CD4-positive, alpha-beta T cell treated with Interleukin-17A for 4 hours (primary cell): Measurements from ENCODE around the gene SLC43A2.
"Not testable (repeated sequence)": the region's sequence is repeated elsewhere in the genome, so short reads cannot be mapped to it uniquely, and the experiment has no call there.

Source experiments
- DNase-seq: peaks from one replicate; pipeline ENCODE4 v3.0.0-alpha.2; 2020; ENCODE audit warnings: mixed read lengths

Gene SLC43A2

DNA sequence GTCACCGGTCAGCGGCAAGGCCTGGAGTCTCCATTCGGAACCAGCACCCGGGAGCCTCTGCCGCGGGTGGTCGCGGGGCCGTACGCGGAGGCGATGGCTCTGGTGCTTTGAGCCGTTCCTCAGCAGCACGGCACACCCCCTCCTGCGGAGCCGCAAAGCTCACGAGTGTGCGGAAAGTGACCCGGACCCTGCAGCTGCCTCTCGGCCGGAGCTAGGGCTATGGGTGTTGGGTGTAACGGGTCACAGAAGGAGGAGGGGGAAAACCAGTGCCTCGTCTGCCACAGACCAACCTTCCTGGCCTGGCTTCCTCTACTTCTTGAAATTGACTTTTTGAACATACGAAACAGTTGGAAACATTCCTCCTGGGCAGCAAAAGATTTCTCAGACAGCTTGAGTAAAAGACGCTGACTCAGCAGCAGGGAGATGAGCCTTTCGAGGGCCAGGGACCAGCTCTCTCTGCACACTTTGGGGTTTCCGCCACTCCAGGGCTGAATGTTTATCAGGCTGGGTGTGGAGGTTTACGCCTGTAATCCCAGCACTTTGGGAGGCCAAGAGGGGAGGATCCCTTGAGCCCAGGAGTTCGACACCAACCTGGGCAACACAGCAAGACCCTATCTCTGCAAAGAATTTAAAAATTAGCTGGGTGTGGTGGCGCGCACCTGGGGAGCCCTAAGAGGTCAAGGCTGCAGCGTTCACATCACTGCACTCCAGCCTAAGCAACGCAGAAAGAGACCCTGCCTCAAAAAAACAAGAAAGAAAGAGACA is 39.6 kb downstream of the SLC43A2 start:
- DNase-seq, result no peak

GRCh38 chr17:1584167-1584566 is 44.5 kb downstream of the SLC43A2 start:
- no peak for DNase-seq

- DNase-seq, result no peak
These were observed 45.1 kb downstream of the SLC43A2 start for GRCh38 chr17:1583556-1583955.

GRCh38 chr17:1582374-1582773 is 46.3 kb downstream of the SLC43A2 start:
- DNase-seq, result no peak

DNA sequence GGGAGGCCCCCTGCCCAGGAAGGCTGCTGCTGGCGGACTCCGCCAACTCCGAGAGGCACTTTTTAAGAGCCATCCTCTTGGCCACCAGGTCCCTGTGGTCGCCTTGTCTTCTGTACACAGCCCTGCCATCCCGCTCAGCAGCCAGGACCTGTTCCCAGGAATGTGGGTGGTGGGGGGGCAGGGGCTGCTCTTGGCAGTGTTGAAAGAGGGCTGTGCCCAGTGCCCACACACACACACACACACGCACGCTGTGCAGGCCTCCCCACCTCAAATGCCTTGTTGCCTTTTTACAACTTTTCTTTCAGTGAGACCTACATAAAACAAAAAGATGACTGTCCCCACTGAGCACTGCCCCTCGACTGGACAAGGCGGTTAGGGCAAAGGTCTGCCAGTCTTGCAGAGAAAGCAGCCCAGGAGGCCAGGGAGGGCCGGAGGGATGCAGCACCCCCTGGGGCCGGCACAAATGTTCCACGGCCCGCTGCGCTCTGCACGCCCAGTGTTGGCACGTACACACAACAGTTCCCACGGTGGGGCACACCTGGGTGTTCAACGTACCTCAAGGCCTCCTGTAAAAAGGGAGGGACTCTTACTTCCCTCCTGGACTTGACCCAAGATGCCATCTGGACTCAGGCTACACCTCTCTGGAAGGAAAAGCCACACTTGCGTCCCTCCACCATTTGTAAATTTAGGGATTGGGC is 47.5 kb downstream of the SLC43A2 start:
- no peak for DNase-seq

DNA sequence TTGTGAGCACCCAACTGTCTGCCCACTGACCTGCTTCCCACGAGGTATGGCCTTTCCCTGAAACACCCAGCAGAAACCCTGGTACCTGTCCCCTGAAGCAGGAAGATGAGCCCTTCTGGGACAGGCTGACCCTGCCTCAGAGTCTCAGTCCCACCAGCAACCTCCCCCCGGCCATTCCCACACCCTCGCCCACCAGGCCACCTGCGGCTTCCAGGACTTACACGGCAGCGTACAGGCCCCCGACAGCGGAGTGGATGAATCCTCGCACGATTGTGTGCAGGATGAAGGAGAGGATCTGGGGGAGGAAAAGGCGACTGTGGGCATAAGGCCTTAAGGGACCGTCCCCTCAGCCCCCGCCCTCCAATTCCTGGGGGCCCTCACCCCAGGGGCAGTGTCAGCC is 50.6 kb downstream of the SLC43A2 start:
- no peak for DNase-seq

- DNase-seq, result no peak
These were observed 51.0 kb downstream of the SLC43A2 start for GRCh38 chr17:1577583-1578013.

DNA sequence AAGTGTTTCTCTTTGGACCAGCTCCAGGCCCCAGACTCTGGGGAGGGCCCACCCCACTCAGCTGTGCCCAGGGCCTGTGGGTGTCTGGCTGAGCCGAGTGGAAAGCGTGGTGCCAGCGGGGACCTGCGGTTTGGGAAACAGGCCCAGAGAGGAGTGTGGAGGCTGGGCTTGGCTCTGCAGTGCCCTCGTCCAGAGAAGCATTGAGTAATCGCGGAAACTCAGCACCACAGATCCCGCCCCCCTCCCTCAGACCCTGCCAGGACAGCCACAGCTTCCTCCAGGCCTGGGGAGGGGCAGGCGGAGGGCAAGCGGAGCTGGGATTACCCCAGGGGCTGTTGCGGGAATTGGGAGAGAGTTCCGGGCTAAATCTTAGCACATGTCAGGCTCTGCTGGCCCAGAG is 51.5 kb downstream of the SLC43A2 start:
- no peak for DNase-seq

GRCh38 chr17:1576500-1576899 is 52.1 kb downstream of the SLC43A2 start:
- DNase-seq, result no peak

DNA sequence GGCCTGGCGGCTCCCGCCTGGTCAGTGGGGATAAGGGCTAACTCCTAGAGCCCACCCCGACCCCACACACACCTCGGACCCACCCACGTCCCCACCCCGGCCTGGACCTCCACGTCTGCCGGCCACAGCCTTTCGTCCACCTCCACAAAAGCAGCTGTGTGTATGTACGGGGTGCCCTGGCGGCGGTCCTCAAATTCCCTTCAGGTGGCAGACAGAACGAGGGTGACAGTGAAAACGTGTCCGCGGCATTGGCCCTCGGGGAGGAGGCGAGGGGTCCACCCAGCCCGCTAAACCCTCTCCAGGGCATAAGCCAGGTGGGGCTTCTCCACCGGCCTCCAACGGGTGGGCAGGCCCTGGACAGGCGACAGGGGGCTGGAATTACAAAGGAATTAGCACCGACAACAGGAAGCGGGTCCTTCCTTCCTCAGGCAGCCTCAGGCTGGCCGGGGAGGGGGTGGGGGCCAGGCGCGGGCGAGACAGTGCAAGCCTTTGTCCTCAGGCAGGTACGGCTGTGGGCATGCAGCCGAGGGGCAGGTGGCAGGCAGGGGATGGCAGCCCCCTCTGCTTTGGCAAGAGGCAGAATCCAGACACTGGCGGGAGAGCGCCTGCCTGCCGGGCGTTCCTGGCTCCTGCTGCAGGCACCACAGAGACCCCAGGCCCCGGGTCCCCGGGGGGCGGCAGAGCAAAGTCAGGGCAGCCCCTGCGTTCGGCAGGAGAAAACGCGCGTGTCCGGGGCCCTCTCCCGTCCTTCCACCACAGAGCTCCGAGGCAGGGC is 53.8 kb downstream of the SLC43A2 start:
- no peak for DNase-seq

DNA sequence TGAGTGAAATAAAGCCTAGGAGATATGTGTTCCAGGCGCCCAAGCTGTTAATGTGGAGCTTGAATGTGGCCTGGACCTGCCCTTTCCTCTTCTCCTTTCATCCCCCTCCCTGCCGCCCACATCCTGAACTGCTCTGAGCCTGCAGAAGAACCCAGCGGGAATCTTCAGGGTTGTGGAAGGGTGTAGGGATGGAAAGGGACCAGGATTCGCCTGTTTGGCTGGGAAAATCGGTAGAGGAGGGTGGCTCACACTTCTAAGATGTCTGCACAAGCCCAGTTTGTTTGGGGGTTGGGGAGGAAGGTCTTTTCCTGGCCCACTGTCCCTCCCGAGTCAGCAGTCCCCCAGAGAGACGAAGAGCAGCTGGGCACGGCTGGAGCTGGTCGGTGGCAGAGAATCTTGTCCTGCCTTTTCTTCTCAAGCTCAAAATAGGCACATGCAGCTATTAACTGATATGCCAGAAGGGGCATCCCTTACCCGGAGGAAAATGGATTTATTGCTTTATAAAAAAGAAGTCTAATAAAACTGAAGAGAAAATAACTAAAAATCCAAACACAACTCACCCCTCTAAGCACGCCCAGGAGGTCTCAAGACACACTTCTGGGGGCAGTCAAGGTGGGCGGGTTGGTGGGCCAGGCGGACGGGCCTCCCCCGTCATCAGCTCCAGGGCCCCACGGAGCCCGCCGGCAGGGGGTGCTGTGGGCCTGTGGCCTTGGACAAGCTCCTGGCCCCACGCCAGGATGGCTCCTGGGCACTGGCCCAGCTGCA is 54.5 kb downstream of the SLC43A2 start:
- peak; percentile 69 for DNase-seq

DNA sequence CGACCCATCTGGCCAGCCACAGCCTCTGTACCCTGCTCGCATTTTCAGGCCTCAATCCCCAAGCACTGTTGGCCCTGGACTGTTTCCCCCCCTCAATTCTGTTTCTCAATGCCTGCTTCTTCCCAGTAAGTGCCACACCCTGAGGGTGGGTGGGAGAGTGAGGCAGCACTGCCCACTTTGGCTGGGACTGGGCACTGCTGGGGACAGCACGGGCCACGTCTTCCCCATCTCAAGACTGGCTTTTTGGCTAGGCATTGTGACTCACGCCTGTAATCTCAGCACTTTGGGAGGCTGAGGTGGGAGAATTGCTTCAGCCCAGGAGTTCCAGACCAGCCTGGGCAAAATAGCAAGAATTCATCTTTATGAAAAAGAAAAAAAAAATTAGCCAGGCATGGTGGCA is 56.0 kb downstream of the SLC43A2 start:
- DNase-seq, result not testable (repeated sequence)

DNA sequence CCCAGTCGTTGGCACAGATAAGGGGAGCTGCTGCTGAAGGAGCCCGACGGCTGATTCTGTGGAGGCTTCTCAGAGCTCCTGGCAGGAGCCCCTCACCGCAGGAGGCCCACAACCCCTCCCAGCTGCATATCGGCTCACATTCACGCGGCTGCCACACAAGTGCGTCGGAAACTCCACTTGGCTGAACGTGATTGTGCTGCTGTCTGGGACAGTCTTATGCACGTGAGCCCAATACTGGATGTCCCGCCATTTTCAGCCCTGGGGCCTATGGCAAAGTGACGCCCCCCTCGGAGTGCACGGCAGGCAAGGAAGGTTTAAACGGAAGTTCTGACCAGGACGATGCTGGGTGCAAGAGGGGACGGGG is 57.3 kb downstream of the SLC43A2 start:
- no peak for DNase-seq

GRCh38 chr17:1568950-1569810 is 59.5 kb downstream of the SLC43A2 start:
- DNase-seq, result no peak

DNA sequence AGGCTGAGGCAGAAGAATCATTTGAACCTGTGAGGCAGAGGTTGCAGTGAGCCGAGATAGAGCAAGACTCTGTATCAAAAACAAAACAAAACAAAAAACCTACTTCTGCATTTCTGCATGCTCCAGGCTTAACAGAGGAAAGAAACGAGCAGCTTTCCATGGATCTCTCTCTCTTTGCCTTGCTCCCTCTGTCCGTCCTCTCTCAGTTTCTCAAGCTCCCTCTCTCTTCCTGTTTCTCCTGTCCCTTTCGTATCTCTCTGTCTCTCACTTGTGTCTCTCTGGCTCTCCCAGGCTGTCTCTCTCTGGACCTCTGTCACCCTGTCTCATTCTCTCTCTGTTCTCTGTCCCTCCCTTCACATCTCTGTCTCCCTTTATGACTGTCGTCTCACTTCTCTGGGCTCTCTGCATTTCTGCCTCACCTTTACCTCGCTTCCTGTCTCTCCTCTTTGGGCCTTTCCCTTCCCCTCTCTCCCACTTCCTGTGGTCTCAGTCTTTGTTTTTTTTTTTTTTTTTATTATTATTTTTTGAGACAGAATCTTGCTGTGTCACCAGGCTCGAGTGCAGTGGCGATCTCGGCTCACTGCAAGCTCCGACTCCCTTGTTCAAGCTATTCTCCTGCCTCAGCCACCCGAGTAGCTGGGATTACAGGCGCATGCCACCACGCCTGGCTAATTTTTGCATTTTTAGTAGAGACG is 62.0 kb downstream of the SLC43A2 start:
- peak; percentile 50 for DNase-seq

- DNase-seq, result no peak
These were observed 62.8 kb downstream of the SLC43A2 start for GRCh38 chr17:1565877-1566276.

DNA sequence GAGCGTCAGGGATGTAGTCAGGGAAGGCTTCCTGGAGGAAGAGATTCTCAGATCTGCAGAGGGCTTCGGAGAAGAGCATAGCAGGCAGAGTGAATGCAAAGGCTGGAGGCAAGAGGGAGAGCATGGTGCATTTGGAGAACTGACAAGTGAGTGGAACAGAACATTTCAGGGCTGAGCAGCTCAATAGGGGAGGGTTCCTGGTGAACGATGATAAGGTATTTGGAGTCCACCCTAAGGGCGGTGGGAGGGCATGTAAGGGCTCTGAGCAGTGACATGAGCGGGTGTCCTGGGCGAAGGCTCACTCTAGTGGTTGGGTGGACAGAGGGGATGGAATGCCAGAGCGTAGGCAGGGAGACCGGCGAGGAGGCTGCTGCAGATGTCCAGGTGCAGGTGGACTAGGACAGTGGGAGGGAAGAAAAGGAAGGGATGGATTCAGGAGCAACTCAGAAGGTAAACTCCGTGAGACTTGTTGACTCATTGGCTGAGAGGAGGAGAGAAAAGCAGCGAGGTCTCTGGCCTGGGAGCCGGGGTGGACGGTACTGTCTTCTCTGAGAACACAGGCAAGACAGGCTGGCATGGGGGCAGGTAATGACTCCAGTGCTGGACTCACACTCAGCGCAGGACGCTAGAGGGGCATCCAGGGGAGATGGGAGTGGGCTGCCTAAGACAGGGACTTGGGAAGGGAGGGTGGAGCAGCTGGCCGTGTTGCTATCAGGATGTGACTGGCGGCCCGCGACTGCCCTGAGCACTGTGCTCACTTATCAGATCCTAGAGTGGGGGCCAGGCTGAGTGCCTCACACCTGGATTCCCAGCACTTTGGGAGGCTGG is 64.6 kb downstream of the SLC43A2 start:
- no peak for DNase-seq

GRCh38 chr17:1563471-1563785 is 65.2 kb downstream of the SLC43A2 start:
- not testable (repeated sequence) for DNase-seq

GRCh38 chr17:1562176-1562643 is 66.4 kb downstream of the SLC43A2 start:
- no peak for DNase-seq

- DNase-seq, result peak; percentile 54
These were observed 67.0 kb downstream of the SLC43A2 start for GRCh38 chr17:1561420-1562175.
